ENCODE data around the gene HDAC4.

Gene HDAC4

GRCh38 chr2:239266779-239267287 is 134.0 kb downstream of the HDAC4 start:
- no peak for DNase-seq (ENCODE audit: low spot score)

DNA sequence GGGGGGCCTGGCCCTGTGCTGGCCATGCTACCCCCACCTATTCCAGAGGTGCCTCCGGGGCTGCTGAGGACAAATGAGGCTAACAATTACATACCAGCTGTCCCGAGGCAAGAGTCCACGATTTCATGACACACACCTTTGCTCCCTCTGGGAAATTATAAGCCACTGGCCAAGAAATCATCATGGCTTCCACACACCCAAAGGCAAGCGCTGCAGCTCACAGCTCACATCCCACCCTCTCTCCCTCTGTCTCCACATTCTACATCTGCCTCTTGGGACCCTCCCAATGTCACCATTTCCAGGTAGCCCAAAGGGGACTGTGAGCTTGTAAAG is 134.4 kb downstream of the HDAC4 start:
- DNase-seq (ENCODE audit: low spot score), result no peak

DNA sequence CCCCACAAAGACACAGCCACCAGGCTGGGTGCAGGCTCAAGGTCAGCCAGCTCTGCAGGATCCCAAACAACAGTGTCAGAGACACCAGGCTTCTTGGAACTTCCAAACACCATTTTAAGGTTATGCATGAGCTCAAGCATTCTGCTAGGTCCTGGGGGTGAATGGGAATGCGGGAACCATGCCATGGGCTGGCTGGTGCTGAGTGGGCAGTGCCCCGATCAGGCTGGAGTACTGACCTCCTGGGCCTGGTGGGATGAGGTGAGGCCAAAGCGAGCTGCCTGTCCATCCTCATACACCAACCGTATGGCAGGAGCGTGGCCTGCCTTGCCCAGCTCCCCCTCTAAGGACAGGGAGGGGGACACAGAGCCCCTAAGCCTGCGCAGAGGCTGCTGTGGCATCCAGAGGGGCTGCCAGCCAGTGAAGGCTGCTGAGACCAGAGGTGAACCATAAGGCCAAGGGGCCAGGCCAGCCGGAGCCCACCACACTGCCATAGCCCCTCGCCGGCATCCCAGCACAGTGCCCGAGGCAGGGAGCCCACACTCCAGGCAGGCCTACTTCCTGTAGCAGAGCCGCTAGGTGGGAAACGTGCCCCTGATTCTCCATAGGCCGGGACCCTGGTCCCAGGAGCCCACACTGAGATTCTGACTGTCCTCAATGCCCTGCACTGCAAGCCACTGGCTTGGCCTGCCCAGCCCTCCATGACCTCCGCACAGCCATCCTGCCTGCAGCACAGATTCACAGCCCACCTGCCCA is 135.0 kb downstream of the HDAC4 start:
- no peak for DNase-seq (ENCODE audit: low spot score)

DNA sequence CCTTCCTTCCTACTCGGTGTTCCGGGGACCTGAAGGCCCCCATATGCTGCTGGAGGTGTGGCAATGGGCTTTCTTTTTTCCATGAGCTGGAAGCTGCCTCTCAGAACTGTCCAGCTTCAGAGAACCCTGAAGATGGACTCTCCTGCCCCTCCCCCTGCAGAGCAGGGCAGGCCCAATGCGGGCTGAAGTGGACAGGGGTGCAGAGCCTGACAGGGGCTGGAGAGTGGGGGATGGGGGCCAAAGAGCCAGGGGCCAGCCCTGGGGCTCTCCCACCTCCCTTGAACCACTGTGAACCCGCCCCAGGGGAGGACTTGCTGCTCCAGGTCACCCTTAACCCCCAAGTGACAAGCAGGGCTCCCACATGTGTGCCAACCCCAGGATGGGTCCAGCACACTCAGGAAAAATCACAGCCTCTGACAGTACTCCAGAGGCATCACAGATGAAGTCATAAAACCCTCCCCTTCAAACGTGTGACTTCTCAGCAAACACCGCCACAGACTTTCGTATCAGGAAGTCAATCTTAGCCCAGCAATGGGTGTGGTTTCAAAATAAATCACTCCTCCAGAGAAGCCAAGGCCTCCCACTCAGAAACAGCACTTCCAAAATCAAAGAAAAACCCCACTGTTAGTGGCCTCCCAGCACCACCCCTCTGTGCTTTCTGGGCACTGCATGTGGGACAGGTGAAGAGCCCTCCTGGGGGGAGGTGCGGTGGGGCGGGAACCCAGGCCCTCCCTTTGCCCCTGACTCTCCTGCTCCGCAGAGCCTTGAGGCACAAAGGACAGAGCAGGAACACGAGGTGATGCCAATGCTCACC is 135.8 kb downstream of the HDAC4 start:
- peak; percentile 87 for DNase-seq (ENCODE audit: low spot score)

GRCh38 chr2:239264492-239264837 is 136.4 kb downstream of the HDAC4 start:
- DNase-seq (ENCODE audit: low spot score), result no peak

- DNase-seq (ENCODE audit: low spot score), result no peak
Observed at GRCh38 chr2:239263669-239264491, 136.9 kb downstream of the HDAC4 start.

DNA sequence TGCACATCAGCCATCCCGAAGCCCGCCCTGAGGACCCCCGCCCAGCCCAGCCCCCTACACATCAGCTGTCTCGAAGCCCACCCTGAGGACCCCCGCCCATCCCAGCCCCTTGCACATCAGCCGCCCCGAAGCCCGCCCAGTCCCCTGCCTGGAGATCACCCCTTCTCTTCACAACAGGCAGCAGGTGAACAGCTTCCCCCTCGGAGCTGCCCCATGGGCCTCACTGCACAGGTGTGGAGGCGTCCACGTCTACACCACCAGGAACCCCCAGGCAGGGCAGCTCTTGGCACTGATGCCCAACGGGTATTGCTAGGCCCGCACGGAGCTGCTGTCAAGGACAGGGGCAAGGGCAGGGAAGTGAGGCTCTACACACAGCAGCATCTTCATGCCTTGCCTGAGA is 137.6 kb downstream of the HDAC4 start:
- DNase-seq (ENCODE audit: low spot score), result no peak

- no peak for DNase-seq (ENCODE audit: low spot score)
Observed at GRCh38 chr2:239262484-239263230, 138.2 kb downstream of the HDAC4 start.

- DNase-seq (ENCODE audit: low spot score), result no peak
Observed at GRCh38 chr2:239261796-239262483, 138.9 kb downstream of the HDAC4 start.

DNA sequence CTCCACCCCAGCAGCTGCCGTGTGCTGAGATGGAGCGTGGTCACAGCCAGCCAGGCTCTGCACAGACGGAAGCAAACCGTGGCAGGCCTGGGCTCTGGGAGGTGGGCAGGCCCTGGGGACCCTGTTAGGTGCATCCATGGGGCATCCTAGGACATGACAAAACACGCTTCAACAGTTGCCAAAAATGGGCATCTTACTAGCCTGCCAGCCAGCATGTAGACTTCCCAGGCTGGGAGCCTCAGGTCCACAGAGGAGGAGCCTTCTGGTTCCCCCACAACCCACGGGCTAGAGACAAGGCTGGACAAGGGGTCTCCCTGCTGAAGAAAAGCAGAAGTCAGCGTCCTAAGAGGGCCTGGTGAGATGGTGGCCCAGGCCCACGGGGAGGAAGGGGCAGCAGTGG is 139.5 kb downstream of the HDAC4 start:
- DNase-seq (ENCODE audit: low spot score), result no peak

- DNase-seq (ENCODE audit: low spot score), result no peak
Observed at GRCh38 chr2:239260546-239261327, 140.1 kb downstream of the HDAC4 start.

DNA sequence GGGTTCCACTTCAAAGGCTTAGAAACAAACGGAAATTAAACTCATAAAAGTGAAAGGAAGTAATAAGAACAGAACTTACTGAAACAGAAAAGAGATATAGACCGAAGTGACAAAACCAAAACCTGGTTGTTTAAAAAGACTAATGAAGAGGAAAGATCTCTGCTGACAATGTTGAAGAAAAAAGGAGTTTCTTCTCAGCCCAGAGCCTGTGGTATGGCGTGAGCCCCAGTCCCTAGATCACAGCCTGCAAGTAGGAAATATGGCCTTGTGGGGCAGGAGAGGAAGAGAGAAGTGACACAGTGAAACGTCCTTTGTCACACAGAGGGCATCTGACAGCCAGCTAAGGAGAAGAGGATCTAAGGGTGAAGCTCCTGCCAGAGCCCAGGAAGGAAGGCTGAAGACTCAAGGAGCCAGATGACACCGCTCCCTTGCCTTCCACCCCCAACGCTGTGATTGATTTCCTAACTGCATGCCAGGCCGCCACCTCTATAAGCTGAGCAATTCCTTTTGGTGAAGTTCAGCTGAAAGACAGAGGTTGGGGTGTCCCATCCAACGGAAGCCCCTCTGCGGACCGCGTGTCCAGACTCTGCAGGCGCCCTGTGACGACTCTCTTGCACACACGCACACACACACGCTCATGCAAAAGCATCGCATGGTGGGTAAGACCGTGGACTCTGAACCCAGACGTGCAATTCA is 141.1 kb downstream of the HDAC4 start:
- peak; percentile 15 for DNase-seq (ENCODE audit: low spot score)

DNA sequence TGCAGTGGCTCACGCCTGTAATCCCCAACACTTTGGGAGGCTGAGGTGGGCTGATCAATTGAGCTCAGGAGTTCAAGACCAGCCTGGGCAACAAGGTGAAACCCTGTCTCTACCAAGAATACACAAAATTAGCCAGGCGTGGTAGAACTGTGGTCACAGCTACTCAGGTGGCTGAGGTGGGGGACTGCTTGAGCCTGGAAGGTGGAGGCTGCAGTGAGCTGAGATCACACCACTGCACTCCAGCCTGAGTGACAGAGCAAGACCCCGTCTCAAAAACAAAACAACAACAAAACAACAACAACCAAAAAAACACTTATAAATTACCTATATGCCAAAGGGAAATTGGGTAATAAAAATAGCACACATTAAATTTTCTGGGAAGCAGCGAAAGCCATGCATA is 141.6 kb downstream of the HDAC4 start:
- no peak for DNase-seq (ENCODE audit: low spot score)

GRCh38 chr2:239258248-239258647 is 142.6 kb downstream of the HDAC4 start:
- DNase-seq (ENCODE audit: low spot score), result no peak

GRCh38 chr2:239257511-239257937 is 143.3 kb downstream of the HDAC4 start:
- peak; percentile 57 for DNase-seq (ENCODE audit: low spot score)

DNA sequence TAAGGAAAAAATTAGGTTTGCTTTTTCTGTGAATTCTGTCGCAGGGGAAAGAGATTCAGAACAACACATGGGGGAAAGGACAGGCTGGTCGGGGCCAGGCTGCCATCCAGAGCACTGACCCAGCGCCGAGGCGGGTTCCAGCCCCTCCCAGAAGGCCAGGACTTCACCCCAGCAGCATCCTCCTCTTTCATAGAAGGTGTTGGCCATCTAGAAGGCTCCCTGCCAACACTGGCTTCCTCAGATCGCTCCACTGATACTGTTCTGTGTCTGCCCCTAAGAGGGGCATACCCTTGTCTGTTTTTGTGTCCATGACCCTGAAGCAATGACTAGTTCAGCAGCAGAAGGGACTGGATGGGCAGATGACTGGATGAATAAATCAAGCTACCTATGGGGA is 144.5 kb downstream of the HDAC4 start:
- DNase-seq (ENCODE audit: low spot score), result no peak

DNA sequence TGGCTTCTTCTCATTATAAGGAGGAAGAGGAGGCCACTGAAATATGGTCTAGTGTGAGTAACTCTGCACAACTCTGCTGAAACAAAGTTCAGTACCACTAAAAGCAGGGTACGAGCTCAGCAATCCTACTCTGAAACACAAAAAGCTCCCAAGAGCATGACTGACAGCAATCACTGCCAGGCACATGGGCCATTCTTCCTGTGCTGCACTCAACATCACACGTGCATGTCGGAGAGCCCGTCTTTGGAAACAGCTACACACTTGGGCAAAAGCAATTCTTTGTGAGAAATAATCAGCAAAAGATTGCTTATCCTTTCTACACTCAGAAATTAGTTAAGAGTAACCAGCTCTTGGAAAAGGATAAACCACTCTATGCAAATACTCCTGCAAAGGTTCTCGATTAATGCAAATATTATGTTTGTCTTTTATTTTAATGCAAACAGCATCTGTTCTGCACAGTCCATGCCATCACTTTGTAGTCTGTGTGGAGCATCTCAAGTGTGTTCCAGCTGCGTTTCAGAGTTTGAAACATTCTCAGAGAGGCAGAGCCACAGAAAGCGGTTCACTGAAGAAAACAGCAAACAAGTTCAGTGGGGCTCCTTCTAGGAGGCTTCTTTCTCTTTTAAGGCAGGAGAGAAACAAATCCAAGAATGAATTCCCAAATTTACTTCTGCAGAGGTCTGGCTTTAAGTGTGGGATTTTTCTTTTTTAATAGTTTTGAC is 145.0 kb downstream of the HDAC4 start:
- DNase-seq (ENCODE audit: low spot score), result no peak

DNA sequence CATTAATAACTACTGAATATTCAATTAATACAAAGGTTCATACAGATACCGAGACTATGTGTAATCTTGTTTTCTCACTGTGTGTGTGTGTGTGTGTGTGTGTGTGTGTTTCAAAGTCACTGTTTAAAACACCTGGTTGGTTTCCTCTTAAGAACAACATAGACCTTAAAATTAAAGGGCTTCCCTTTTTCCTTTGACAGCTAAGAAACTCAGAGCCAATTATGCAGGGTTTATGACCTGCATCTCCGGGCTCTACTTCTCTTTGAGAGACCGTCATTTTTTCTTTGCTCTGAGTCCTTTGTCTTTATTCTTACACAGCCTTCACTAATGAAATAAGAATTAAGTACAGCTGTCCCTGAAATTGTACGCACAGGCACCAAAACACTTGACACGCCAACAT is 145.6 kb downstream of the HDAC4 start:
- no peak for DNase-seq (ENCODE audit: low spot score)

Data from CD4-positive, alpha-beta T cell treated with Interleukin-15 for 4 hours (primary cell).